ENCODE measurements around the gene RGS7. TPM values are rescaled to one million over a fixed set of nuclear protein-coding genes. Genes with fewer than 3 reads are reported as not detected.

Gene RGS7
- total RNA-seq, 1 experiment from 2014 or later: 1.5 TPM

- H2AFZ ChIP-seq (ENCODE audit: low read length): no peak overlapping the region
- peak; percentile 41 for DNase-seq
- TF ChIP-seq CTCF (conservative IDR thresholded peaks at IDR 0.05): no peak
These were observed 154.6 kb downstream of the RGS7 start for GRCh38 chr1:241202401-241202800.

More at GRCh38 chr1:241202401-241202800, 154.6 kb downstream of the RGS7 start:
- Histone ChIP-seq H3K79me1 (ENCODE audit: insufficient read depth, low read depth, low read length, poor library complexity, severe bottlenecking) (no peaks in the 10 kb centered on the region), H3K14ac (ENCODE audit: insufficient read depth, low read length) (no peak overlapping the region), H3K79me2 (ENCODE audit: insufficient read depth, low read length) (no peaks in the 10 kb centered on the region), H3K4me1 (ENCODE audit: insufficient read depth, low read length) (no peaks in the 10 kb centered on the region), H2BK20ac (ENCODE audit: low read depth, low read length, poor library complexity, severe bottlenecking) (no peak overlapping the region), H3K23me2 (ENCODE audit: insufficient read length, low read depth, low read length, poor library complexity, severe bottlenecking) (no peaks in the 10 kb centered on the region), H3K23ac (ENCODE audit: insufficient read length, low read depth, low read length) (no peak overlapping the region), H2AK5ac (ENCODE audit: insufficient read length, low read length) (no peak overlapping the region), H2BK120ac (ENCODE audit: low read depth, low read length, poor library complexity, severe bottlenecking) (no peak overlapping the region), H3K27me3 (ENCODE audit: insufficient read depth, low read length) (no peaks in the 10 kb centered on the region), H3K4me2 (ENCODE audit: insufficient read depth, insufficient read length, low read length) (no peak overlapping the region), H2BK15ac (ENCODE audit: low read depth, low read length) (no peak overlapping the region), H3K4ac (ENCODE audit: low read depth, low read length) (no peak overlapping the region), H2BK5ac (ENCODE audit: insufficient read length, low read length) (no peak overlapping the region), H3T11ph (ENCODE audit: low read length) (no peak overlapping the region), H4K8ac (replicated peaks; ENCODE audit: insufficient read length, low read depth, low read length) (no peak overlapping the region), H3K27ac (ENCODE audit: insufficient read length, low read depth, low read length) (no peak overlapping the region), H4K91ac (ENCODE audit: insufficient read length, low read depth, low read length) (no peak overlapping the region), H4K5ac (ENCODE audit: insufficient read length, low read depth, low read length) (no peak overlapping the region), H3K9ac (ENCODE audit: extremely low read depth, insufficient read length, low read length) (no peak overlapping the region), H3K56ac (ENCODE audit: insufficient read length, low read depth, low read length) (no peak overlapping the region), H4K20me1 (ENCODE audit: control insufficient read depth, insufficient read depth, insufficient read length) (no peaks in the 10 kb centered on the region), H3K18ac (ENCODE audit: insufficient read length, low read depth, low read length) (peak overlapping the region; percentile 35), H3K9me3 (ENCODE audit: control insufficient read depth, low read depth, low read length) (no peaks in the 10 kb centered on the region), H2BK12ac (ENCODE audit: insufficient read length, low read depth, low read length) (no peak overlapping the region)
- H3K27ac Mint-ChIP-seq: peak overlapping the region; percentile 85 to 98 (median 95)
- WGBS (ENCODE audit: extremely low coverage, insufficient read length, low lambda C conversion rate): no CpG with 5 or more reads among the region's 4 CpGs
- peaks cover 0 to 18% (median 0%) of the 10 kb centered on the region in 3 experiments; a peak in 3 of 7 replicates for H3K36me3 Mint-ChIP-seq (ENCODE audit: insufficient read depth in 1 of 3, low read depth in 3 of 3)
- peaks cover 0 to 3% of the 10 kb centered on the region in 2 experiments; a peak in 2 of 5 replicates for H3K9me3 Mint-ChIP-seq
- H3K4me3 Mint-ChIP-seq: no peak overlapping the region
- peaks cover 17 to 21% of the 10 kb centered on the region in 2 experiments for H3K4me1 Mint-ChIP-seq
- H3K27me3 Mint-ChIP-seq (ENCODE audit: low read depth): no peaks in the 10 kb centered on the region
